Anterior cingulate cortex (tissue), 58 donors: ENCODE measurements around the gene NEO1.

Source experiments
- DNase-seq, 58 donors: peaks; one replicate each; lab custom pipeline; 2025; lab: John Stamatoyannopoulos, UW

NEO1 gene

DNA sequence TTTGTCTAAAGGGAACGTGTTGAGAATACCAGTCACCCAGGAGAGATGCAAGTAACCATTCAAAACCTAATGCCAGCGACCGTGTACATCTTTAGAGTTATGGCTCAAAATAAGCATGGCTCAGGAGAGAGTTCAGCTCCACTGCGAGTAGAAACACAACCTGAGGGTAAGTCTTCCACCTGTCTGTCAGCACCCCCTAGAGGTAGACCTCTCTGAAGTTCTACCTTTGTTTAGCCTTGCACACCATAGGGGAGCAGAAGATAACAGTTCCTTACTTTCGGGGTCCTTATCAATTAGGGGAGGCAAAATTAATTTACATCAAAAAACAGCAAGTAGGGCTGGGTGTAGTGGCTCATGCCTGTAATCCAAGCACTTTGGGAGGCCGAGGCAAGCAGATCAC is 192.1 kb downstream of the NEO1 start:
- DNase-seq: no peak

DNA sequence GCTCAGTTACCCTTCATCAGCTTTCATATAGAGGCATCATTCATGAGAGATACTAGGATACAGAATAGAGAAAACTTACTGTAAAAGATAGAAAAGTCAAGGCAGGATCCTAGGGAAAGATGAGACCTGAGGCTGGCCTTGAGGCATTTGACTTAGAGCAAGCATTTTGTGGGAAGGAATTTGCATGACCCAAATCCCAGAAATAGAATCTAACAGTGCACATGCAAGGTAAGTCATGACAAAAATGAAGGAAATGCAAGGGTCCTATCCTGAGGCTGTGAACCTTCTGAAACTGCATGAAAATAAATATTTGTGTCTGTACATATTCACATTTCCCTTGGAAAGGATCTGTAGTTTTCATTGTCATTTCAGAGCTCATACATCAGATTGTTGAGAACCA is 194.2 kb downstream of the NEO1 start:
- no peak for DNase-seq

DNA sequence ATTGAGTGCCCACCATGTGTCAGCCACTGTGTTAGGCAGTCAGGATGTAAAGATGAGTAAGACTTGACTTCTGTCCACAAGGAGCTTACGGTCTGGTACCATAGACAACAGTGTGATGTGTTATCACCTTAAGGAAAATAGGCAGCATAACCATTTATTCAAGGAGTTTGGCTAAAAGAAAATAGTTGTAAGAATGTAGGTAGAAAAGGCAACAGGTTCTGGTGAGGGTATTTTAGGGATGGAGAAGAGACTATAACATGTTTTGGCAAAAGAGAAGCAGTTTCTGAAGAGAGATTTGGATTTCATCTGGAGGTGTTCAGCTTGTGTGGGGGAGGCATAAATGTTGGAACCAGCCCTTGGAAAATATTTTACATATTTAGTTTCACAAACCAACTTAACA is 194.6 kb downstream of the NEO1 start:
- no peak for DNase-seq

DNA sequence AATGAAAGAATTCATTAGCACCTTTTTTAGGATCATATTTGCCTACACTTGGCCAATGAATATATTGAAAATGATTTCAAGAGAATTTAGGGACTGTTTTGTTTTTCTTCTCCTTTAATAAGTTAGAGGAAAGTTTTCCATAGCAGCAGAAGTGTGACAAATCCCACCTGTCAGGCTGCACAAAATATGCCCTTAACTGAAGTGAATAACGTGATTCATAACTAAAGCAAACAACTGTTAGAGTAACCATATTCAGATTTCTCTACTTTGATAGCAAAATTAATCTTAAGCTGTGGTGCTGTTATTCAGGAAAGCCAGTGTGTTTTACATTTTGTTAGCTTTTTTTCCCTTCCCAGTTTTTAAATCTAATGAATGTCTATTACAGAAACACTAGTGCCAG is 195.1 kb downstream of the NEO1 start:
- no peak for DNase-seq

DNA sequence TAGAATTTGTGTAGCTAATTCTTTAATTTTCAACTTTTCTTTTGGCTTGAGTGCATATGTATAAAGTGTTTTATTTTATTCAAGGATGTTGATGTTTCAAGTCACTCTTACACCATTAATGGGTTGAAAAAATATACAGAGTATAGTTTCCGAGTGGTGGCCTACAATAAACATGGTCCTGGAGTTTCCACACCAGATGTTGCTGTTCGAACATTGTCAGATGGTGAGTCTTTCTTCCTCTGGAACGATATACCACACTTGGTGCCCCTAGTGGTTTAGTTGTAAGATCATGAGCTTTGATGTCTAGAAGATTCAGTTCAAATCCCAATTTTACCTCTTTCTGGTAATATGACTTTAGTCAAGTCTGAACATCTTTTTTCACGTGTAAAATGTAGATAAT is 197.2 kb downstream of the NEO1 start:
- no peak for DNase-seq

DNA sequence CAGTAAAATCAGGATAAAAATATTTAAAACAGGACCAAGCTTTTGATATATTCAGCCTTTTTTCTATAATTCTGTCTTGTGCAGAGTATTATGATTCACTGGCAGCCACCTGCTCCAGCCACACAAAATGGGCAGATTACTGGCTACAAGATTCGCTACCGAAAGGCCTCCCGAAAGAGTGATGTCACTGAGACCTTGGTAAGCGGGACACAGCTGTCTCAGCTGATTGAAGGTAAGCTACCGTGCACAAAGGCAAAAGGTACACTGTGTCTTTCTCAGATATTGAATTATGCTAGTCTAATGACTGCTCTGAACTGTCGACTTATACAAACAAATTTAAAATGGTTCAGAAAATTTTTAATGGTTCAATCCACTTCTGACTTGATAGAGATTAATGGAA is 202.3 kb downstream of the NEO1 start:
- DNase-seq: no peak

DNA sequence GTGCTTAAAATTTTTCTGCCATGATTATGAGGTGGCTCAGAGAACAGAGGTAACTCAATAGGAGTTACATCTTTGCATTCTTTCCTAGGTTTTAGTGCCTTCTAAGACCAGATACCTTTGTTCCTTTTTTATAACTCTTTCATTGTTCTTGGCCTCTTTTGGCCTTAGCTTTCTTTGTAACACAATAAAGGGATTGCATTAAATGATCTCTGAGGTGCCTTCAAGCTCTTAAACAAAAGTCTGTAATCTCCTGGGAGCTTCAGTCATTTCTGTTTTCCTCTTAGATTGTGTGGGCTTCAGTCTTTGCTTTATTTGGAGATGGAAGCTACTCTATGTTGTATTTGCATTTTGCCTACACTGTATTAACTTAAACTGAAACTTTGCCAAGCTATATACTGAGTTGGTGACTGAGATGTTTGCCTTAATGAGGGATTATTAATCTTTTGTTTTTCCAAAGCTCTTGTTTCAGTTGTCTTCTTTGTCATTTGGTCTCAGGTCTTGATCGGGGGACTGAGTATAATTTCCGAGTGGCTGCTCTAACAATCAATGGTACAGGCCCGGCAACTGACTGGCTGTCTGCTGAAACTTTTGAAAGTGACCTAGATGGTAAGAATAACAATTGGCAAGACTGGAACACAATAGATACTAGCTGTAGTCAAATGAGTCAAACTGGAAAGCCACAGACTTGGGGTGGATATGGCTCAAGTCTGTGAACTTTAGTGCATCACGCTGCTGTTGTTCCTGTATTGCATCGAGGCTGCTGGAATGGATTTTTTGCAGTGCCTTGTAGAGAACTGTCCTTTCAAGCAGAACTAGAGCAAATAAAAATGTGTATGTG is 206.2 kb downstream of the NEO1 start:
- DNase-seq: no peak

DNA sequence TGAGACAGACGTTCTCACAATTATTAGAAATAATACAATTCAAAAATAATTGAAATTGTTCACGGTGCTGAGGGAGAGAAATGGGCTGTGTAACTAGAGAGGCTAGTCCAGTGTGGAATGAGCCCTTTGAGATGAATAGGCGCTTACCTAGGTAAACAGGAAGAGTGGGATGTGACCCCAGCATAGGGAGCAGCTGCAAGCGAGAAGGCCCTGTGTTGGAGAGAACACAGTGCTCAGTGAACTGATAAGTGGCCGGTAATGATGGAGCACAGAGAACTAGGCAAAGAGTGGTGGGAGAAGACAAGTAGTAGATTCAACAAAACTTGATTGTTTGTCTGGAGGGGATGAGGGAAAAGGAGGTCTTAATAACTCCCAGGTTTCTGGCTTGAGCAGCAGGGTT is 212.6 kb downstream of the NEO1 start:
- DNase-seq: no peak

DNA sequence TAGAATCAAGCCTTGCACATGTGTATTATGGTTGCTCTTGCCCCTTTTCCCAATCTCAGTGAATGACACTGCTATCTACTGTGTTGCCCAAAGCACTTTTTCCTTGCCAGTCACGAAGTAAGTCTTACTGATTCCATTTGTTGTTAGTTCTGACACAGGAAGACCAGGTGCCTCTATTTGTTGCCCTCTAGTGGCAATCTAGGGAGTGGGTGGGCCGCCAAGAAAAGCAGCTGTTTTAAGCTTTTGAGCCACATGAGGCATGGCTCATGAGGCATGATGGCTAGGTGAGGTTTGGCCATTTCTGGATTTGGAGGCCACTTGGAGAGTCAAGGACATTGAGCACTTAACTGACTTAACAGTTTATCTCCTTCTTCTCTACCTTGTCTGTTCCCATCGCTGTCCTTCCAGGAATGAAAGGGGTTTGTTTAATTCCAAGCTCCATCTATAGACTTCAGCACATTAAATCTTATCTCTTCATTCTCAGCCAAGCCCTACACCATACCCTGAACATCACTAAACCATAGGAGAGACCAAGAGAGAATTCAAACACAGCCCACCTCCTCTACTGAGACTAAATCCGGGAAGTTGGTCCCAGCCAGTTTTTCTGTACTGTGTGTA is 213.4 kb downstream of the NEO1 start:
- DNase-seq: peak in 1 of 58 donors; percentile 0

DNA sequence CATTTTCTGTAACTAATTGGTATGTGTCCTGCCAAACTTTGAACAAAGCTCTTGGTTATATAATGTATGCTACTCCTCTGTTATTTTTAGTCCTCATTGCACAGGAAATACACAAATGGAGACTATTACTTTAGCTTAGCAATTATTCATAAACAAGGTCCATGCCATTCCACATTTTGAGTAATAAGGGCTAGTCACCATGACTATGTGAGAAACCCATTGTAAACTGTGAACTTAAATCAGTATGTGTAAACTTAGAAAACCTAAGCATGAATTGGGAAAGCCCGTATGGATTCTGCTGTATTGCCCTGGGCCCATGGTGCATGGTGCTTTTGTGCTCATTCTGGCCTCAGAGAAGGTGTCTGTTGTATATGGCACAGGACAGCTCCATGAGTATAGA is 216.2 kb downstream of the NEO1 start:
- no peak for DNase-seq

DNA sequence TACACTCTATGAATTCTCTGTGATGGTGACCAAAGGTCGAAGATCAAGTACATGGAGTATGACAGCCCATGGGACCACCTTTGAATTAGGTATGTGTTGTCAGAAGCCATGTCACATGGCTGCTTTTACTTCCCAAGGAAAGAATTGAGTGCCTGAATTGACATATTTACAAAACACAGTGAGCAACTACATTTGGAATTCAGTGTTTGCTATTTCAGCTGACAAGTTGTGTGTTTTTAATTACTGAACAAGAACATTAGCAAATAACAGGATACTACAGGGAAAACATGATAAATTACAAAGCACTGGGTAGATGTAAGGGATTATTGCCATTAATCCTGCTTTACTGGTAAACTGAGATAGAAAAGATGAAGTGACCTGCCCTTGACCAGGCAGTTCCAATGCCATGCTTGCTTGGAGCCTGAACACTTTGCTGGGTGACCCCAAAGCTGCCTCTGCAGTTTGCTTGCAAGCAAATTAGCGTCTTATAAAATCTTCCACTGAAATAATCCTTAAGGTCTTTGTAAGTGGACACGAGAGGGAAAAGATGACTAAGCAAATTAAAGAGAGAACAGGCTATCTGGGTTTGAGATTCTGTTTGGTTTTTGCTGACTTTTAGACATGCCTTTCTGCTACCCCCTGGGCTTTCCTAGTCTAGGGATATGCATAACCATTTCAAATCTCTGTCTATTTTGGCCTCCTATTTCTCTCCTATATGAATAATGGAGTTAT is 218.3 kb downstream of the NEO1 start:
- no peak for DNase-seq

DNA sequence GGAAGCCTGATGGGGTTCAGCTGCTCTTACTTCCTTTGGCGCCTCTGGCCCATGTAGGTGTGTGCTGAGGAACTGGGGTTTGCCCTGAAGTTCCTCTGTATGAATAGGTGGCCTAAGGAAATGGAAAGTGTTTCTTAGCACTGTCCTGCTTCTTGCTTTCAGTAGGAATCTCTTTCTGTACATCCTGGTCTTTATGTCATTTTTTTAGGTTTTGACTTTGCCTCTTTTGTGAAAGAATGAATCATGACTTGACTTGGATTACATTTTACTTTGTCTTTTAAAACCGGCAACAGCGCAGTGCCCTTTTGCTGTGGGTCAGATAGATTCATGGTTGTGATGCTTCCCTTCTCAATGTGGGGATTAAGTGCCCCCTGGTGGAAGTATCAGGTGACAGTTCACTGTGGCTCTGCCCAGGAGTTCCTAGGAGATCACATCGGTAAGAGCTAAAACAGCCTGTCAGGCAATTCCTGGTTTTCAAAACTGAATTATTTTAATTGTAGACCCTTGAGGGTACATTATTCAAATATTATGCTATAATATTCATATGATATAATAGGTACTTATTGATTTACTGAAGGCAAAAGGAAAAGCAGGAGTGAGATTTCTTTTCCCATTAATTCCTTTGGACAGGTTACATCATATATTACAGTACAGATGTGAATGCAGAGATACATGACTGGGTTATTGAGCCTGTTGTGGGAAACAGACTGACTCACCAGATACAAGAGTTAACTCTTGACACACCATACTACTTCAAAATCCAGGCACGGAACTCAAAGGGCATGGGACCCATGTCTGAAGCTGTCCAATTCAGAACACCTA is 221.1 kb downstream of the NEO1 start:
- DNase-seq: peak in 43 of 58 donors; percentile 1 to 62 (median 22)

DNA sequence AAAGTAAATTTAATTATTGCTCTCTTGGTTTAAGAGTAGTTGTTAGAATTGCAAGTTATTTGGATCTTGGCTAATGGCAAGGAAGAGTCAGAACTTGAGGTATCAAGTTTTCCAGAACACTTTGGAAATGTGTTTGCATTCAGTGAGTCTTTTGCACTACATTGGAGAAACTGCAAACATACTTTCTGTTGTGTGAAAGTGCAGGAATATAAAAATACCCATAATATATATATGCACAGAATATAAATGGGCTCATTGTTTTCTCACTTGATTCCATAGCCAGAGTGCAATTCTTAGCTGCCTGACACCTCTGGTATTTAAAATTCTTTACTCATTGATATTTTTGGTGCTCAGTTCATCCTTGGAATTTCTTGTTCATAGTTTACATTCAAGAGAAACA is 223.6 kb downstream of the NEO1 start:
- no peak for DNase-seq

DNA sequence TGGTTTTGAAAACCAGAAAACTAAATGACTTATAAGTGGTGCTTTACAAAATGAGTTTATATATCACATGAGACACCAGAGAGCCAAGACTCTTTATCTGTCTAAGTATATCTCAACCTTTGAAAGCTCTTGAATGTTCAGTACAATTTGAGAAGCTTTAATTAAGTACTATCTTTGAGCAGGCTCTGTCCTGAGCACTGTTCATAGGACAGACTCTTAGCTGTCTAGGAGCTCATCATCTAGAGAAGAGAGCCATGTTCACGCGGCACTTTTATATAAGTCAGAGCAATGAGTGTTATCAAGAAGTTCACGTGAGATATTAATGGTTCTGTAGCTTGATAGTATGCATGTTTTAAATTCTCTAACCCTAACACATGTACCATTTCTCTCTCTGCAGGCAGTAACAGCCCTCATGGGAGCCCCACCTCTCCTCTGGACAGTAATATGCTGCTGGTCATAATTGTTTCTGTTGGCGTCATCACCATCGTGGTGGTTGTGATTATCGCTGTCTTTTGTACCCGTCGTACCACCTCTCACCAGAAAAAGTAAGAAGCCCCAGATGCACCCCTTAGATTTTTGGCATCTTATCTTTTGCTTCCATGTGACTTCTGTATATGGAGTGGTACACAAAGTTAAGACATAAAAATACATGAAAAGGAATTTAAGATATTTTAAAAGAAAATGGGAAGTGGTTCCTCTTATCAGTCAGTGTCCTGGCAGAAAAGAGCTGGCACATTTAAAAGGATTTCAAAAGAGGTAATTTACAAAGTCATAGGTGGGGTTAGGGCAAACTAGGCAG is 230.5 kb downstream of the NEO1 start:
- no peak for DNase-seq

DNA sequence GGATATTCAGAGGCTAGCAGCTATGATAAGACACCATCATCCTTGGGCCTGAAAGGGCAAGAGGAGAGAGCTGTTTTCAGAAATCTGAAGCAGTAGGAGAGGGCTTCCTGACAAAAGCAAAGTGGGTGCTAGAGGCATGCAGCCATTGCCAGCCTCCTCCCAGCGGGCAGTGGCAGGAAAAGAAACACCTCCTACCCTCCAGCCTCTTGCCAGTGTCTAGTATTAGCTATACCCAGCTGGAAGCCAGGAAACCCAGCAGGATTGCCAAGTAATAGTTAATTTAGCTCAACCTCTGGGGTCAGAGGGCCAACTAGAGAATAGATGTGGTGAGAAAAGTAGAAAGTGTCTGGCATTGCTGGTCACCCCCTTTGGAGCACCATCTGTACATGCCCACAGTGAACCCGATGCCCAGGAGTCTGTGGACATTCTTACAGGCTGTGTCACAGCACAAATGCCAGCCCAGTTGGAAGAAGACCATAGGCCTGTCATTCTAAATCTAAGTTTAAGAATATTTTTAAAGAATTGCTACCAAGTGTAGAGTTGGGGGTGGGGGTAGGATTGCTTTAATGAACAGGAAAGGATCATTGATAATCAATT is 231.2 kb downstream of the NEO1 start:
- DNase-seq: no peak

DNA sequence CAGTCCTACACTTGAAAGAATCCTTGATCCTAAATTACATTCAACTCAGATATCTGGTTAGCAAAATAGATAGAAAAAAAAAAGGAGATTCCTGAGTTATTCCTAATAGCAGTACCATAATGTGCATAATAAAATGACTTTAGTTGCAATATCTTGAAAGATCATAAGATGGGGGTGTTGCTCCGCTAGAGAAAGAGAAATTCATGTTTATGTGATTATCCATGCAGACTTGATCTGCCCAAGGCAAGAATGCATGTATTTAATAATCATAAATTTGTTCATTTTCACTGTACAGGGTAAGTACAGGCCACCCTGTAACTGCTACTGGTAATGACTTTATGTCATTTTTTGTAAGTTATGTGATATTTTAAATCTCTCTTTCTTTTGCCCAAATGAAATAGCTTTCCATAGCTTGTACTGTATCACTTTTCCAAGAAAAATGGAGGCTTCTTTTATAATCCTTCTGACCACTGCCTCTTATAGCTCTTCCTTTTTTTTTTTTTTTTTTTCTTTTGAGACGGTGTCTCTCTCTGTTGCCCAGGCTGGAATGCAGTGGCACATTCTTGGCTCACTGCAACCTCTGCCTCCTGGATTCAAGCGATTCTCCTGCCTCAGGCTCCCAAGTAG is 231.9 kb downstream of the NEO1 start:
- no peak for DNase-seq

DNA sequence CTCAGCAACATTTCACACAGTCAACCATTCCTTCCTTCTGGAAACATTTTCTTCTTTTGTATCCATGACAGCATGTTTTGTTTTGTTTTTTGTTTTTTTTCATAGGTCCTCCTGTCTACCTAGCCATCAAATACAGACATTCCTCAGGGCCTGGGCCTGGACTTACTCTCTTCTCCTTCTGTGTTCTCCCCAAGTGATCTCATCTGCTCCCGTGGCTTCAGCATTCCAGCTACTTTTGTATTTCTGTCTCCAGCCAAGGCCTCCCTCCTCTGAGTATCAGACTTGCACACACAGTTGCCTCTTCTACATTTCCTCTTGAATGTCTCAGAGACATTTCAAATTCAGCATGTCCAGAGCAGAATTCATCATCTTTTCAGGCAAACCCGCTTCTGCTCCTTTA is 234.0 kb downstream of the NEO1 start:
- DNase-seq: no peak

DNA sequence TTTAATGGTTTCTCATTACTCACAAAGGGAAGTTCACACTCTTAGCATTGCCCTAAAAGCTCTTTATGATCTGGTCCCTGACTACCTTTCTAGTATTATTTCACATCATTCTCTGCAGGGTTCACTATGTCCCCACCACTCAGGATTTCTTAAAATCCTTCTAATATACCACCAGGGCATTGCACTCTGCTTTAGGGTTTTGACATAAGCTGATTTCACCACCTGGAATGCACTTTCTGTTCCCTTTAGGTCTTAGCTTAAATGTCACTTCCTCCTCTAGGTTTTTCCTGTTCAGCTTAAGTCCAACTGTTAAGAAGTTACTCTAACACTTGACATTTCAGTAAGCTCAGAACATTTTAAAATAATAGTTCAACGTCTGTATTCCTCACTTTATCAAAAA is 234.8 kb downstream of the NEO1 start:
- no peak for DNase-seq

DNA sequence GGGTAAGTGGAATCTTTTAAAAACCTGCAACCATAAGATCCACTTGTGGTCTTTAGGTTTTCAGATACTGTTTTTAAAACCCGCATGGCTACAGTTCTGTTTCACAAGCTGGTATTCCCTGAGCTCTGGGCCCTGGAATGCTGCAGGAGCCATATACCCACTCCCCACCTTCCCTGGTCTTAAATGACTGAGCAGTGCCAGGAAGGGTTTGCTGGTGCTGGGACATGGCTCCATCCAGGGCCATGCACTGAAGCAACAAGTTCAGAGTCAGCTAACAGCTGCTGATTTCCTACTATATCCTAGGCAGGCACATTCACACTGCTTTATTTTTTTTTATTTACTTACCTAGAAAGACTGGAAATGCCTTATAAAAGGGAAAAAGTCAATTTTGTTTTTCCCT is 239.2 kb downstream of the NEO1 start:
- DNase-seq: no peak
